ENCODE measurements around the gene RPS3.

DNA sequence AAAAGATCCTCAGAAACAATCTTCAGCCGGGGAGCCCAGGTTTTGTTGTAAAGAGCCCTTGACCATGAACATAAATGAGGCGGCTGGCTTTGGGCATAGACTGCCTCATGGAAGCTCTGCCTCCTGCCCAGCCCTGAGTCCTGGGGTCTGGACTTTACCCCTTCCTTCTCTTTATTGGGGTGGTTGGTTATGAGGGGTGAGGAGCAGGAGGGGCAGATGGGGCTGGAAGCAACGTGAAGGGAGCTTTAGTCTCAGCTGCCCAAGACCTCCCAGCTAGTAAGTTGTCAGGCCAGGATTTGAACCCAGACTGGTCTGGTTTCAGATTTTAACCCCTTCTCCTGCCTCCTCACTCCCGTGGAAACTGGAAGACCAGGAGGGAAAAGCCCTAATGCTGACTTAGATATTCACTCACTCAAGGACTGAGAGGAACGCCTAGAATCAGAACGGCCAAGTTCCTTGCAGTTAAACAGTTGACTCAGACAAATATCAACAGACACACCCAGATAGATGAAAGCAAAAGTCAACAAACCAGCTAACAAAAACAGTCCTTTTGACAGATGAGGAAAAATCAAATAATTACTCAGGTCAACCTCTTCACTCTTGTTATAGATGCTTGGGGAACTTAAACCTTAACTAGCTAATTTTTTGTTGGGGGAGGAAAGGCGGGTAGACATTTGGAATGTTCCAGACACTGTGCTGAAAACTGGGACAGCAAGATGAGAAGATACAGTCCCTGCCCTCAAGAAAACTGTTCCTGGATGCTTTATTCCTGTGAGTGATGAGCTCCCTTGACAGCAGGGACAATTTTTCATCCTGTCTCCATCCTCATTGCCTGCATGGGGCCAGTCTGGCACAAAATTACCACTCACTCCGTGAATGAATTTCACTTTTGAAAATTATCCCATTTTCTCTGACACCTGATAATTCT, 27.1 kb upstream of the RPS3 start:
- peak in 1 of 2 experiments; percentile 21; a peak in 1 of 5 replicates for TF ChIP-seq RAD21 (conservative IDR thresholded peaks at IDR 0.05 in 1 of 2, IDR thresholded peaks at IDR 0.05 in 1 of 2)
- no peak for TF ChIP-seq ZNF302 (CRISPR knock-in tag; IDR thresholded peaks at IDR 0.05)
- TF ChIP-seq, protein P1, sequence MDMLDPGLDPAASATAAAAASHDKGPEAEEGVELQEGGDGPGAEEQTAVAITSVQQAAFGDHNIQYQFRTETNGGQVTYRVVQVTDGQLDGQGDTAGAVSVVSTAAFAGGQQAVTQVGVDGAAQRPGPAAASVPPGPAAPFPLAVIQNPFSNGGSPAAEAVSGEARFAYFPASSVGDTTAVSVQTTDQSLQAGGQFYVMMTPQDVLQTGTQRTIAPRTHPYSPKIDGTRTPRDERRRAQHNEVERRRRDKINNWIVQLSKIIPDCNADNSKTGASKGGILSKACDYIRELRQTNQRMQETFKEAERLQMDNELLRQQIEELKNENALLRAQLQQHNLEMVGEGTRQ (IDR thresholded peaks at IDR 0.05) = no peak
- TF ChIP-seq KDM5A (IDR thresholded peaks at IDR 0.05) = no peak
- TF ChIP-seq, protein P2, sequence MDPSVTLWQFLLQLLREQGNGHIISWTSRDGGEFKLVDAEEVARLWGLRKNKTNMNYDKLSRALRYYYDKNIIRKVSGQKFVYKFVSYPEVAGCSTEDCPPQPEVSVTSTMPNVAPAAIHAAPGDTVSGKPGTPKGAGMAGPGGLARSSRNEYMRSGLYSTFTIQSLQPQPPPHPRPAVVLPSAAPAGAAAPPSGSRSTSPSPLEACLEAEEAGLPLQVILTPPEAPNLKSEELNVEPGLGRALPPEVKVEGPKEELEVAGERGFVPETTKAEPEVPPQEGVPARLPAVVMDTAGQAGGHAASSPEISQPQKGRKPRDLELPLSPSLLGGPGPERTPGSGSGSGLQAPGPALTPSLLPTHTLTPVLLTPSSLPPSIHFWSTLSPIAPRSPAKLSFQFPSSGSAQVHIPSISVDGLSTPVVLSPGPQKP (IDR thresholded peaks at IDR 0.05; ENCODE audit: low read depth, low read length) = no peak
- TF ChIP-seq, protein P3, sequence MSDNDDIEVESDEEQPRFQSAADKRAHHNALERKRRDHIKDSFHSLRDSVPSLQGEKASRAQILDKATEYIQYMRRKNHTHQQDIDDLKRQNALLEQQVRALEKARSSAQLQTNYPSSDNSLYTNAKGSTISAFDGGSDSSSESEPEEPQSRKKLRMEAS (IDR thresholded peaks at IDR 0.05) = peak; percentile 64; the same call in 1 of the 2 replicates
- TF ChIP-seq CEBPB (IDR thresholded peaks at IDR 0.05) = peak in 1 of 2 experiments; percentile 65; a peak in 2 of 4 replicates

Data from A549 (cell line).